K562 (cell line): ENCODE measurements around the gene MRPL27. TPM values are rescaled to one million over a fixed set of nuclear protein-coding genes. Genes with fewer than 3 reads are reported as not detected.

ENCODE experiments used
- ASH1L ChIP-seq: fragments of 450-650 bp; IDR thresholded peaks from 2 replicates; pipeline ENCODE4 v1.6.1; 2018; ENCODE audit warnings: borderline replicate concordance, mild to moderate bottlenecking, low read depth; ENCODE audit not compliant: partially characterized antibody
- ELF2 ChIP-seq: fragments of 250-450 bp; sonication (Bioruptor Pico); IDR thresholded peaks from 2 replicates; pipeline ENCODE4 v1.5.0; 2021; ENCODE audit warnings: mild to moderate bottlenecking
- FOXP1 ChIP-seq: sonication (generic); formaldehyde crosslinking; IDR thresholded peaks from 2 replicates; pipeline ENCODE4 v1.8.0; 2022; ENCODE audit warnings: mild to moderate bottlenecking, missing genetic modification reagents
- NELFE ChIP-seq: IDR thresholded peaks from 2 replicates; pipeline ENCODE4 v1.6.1; 2011; ENCODE audit warnings: mild to moderate bottlenecking; ENCODE audit not compliant: insufficient read depth, insufficient read length
- NKRF ChIP-seq: fragments of 450-650 bp; IDR thresholded peaks from 2 replicates; pipeline ENCODE4 v1.6.1; 2016; ENCODE audit warnings: borderline replicate concordance
- PKNOX1 ChIP-seq: fragments of 450-650 bp; IDR thresholded peaks from 2 replicates; pipeline ENCODE4 v1.6.1; 2016
- PPARD ChIP-seq: fragments of 250-450 bp; sonication (Bioruptor Pico); IDR thresholded peaks from 2 replicates; pipeline ENCODE4 v1.8.0; 2022; ENCODE audit warnings: inconsistent platforms, mild to moderate bottlenecking, moderate library complexity
- SMARCA5 ChIP-seq: fragments of 450-650 bp; IDR thresholded peaks from 2 replicates; pipeline ENCODE4 v1.6.1; 2016
- SNIP1 ChIP-seq: fragments of 450-650 bp; IDR thresholded peaks from 2 replicates; pipeline ENCODE4 v1.7.1; 2017; ENCODE audit warnings: low read depth, mild to moderate bottlenecking
- ZFP30 ChIP-seq: fragments of 250-450 bp; sonication (Bioruptor Pico); IDR thresholded peaks from 2 replicates; pipeline ENCODE4 v1.8.0; 2022; ENCODE audit warnings: moderate library complexity, mild to moderate bottlenecking, inconsistent platforms, borderline replicate concordance
- ZNF274 ChIP-seq: IDR thresholded peaks from 2 replicates; pipeline ENCODE4 v1.6.1; 2011; ENCODE audit warnings: low read depth, mild to moderate bottlenecking, low read length, moderate library complexity, borderline replicate concordance
- ZNF318 ChIP-seq, 2 experiments: fragments of 450-650 bp; IDR thresholded peaks; 2 replicates each; pipeline ENCODE4 v1.6.1; 2016; ENCODE audit warnings: mild to moderate bottlenecking in 2 of 2, borderline replicate concordance in 1 of 2, low read depth in 1 of 2, moderate library complexity in 1 of 2
- polyA plus RNA-seq, 8 experiments: library from polyadenylated mRNA; depleted of rRNA in 4 of 8; stranded (reverse) in 5 of 8; unstranded in 3 of 8; fragments of >200 nt; fragmentation: Nextera tagmentation in 2 of 8; fragmentation: Illumina TruSeq in 1 of 8; extraction: Ambion mirVana in 2 of 8; extraction: Trizol in 1 of 8; gene quantifications; 2 replicates each; pipeline versions ENCODE4 v1.2.1 to v1.2.3, GENCODE V29; 2011 to 2014; ENCODE audit warnings: inconsistent platforms in 1 of 8, missing spikeins in 1 of 8
- total RNA-seq, 7 experiments: library from RNA; depleted of rRNA in 6 of 7; stranded (reverse); fragments of >200 nt in 6 of 7; fragmentation: Illumina TruSeq in 2 of 7; extraction: Trizol in 2 of 7; gene quantifications; 2 replicates each; pipeline versions ENCODE4 v1.2.1 to v1.2.3, GENCODE V29; 2011 to 2021; ENCODE audit warnings: low replicate concordance in 1 of 7
- TF ChIP-seq, protein P1 (sequence below): fragments of 150-350 bp; conservative IDR thresholded peaks from 2 replicates; pipeline ENCODE4 v1.6.1; 2014; ENCODE audit warnings: low read length

The MRPL27 gene
- total and polyA plus RNA-seq, 9 of the 15 experiments (the other 6 are each of a cell fraction or from before 2014, with no cell fraction given), result 96.3 to 401 (median 142) TPM

DNA sequence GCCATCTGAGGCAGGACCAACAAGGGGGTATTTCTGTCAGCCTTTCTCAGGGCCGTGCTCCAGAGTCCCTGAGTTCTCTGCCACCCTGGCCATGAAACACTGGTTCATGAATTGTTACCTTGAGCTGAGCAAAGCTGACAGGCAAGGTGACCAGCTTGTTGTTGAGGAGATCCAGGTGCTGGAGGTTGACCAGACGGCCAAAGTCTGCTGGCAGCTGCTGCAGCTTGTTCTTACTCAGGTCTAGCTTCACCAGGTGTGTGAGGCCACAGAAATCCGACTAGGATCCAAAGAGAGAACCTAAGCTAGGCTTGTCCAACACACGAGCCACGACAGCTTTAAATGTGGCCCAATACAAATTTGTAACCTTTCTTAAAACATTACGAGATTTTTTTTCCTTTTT lies 19.6 kb upstream of the MRPL27 start (continued):
- TF ChIP-seq, protein P1, sequence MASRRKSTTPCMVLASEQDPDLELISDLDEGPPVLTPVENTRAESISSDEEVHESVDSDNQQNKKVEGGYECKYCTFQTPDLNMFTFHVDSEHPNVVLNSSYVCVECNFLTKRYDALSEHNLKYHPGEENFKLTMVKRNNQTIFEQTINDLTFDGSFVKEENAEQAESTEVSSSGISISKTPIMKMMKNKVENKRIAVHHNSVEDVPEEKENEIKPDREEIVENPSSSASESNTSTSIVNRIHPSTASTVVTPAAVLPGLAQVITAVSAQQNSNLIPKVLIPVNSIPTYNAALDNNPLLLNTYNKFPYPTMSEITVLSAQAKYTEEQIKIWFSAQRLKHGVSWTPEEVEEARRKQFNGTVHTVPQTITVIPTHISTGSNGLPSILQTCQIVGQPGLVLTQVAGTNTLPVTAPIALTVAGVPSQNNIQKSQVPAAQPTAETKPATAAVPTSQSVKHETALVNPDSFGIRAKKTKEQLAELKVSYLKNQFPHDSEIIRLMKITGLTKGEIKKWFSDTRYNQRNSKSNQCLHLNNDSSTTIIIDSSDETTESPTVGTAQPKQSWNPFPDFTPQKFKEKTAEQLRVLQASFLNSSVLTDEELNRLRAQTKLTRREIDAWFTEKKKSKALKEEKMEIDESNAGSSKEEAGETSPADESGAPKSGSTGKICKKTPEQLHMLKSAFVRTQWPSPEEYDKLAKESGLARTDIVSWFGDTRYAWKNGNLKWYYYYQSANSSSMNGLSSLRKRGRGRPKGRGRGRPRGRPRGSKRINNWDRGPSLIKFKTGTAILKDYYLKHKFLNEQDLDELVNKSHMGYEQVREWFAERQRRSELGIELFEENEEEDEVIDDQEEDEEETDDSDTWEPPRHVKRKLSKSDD, result no peak
- TF ChIP-seq ZNF274 (no peak), PKNOX1 (no peak), FOXP1 (CRISPR knock-in tag) (no peak), NKRF (no peak), ELF2 (CRISPR knock-in tag) (no peak), ZNF318 (IDR thresholded peaks at IDR 0.05; ENCODE audit: borderline replicate concordance in 1 of 2, low read depth in 1 of 2) (no peak), SNIP1 (no peak), SMARCA5 (no peak), ASH1L (no peak), PPARD (no peak), NELFE (no peak), ZFP30 (no peak)
